Lower leg skin (tissue), 3 donors: ENCODE data around the gene NUDT21.

Source experiments
- CTCF ChIP-seq, 3 donors: fragments of 450-650 bp; IDR thresholded peaks; one replicate each; pipeline ENCODE4 v1.5.1; 2016; ENCODE audit warnings: antibody characterized with exemption in 3 of 3, mild to moderate bottlenecking in 3 of 3, moderate library complexity in 2 of 3
- POLR2A ChIP-seq, 2 donors: fragments of 450-650 bp; IDR thresholded peaks; one replicate each; pipeline ENCODE4 v1.6.1; 2016 to 2017; ENCODE audit warnings: antibody characterized with exemption in 2 of 2, mild to moderate bottlenecking in 1 of 2, moderate library complexity in 1 of 2

- TF ChIP-seq POLR2A (IDR thresholded peaks at IDR 0.05) (no peak), CTCF (IDR thresholded peaks at IDR 0.05) (no peak)
These were observed 15.2 kb upstream of the NUDT21 start for GRCh38 chr16:56466344-56466743.
